Urinary bladder (tissue), 4 donors: ENCODE results near the gene TMEM141. TPM values are rescaled to one million over a fixed set of nuclear protein-coding genes. Genes with fewer than 3 reads are reported as not detected.
"Not testable (repeated sequence)": the region's sequence is repeated elsewhere in the genome, so short reads cannot be mapped to it uniquely, and the experiment has no call there.

Experiments used
- DNase-seq: peaks from one replicate; pipeline ENCODE4 v3.0.0-alpha.2; 2015; ENCODE audit errors: extremely low spot score
- H3K27ac ChIP-seq: one replicate; pipeline ENCODE4 v1.5.1; 2013; ENCODE audit warnings: low read depth, mild to moderate bottlenecking, moderate library complexity
- H3K36me3 ChIP-seq: one replicate; pipeline ENCODE4 v1.6.1; 2013; ENCODE audit warnings: mild to moderate bottlenecking, moderate library complexity; ENCODE audit not compliant: insufficient read depth
- H3K4me1 ChIP-seq: one replicate; pipeline ENCODE4 v1.6.1; 2013; ENCODE audit warnings: mild to moderate bottlenecking, moderate library complexity; ENCODE audit not compliant: insufficient read depth
- H3K4me3 ChIP-seq: one replicate; pipeline ENCODE4 v1.5.1; 2013; ENCODE audit warnings: low read depth, low read length
- WGBS: extraction: QIAGEN DNeasy Blood & Tissue Kit; methylation state at CpG from one replicate; pipeline ENCODE4 v1.1.7; 2013; 5-methylcytosine and 5-hydroxymethylcytosine counted together
- polyA plus RNA-seq: library from polyadenylated mRNA; stranded (reverse); fragments of 200-250 nt; gene quantifications from one replicate; pipeline ENCODE4 v1.2.3, GENCODE V29; 2013
- total RNA-seq: library from RNA; depleted of rRNA; stranded (reverse); fragments of >200 nt; gene quantifications from one replicate; pipeline ENCODE4 v1.2.3, GENCODE V29; 2014
- donor health status: healthy with polysubstance abuse.
- donor health status: healthy.

Gene TMEM141
- total and polyA plus RNA-seq, 2 donors = 29.4 to 83.2 TPM

- H3K4me1 ChIP-seq, DNase-seq, H3K4me3 ChIP-seq, H3K36me3 ChIP-seq, H3K27ac ChIP-seq: not testable (repeated sequence)
- 50% methylated on average over 27 of the region's 27 CpGs for WGBS
Measured at GRCh38 chr9:136788644-136789522, 2.3 kb upstream of the TMEM141 start.

- no peak overlapping the region for H3K27ac ChIP-seq
- no peak for DNase-seq
- WGBS = 65% methylated on average over 3 of the region's 3 CpGs
- no peaks in the 10 kb centered on the region for H3K36me3 ChIP-seq
- no peak overlapping the region for H3K4me3 ChIP-seq
- H3K4me1 ChIP-seq = no peaks in the 10 kb centered on the region
Measured at GRCh38 chr9:136789523-136789937, 1.6 kb upstream of the TMEM141 start.

DNA sequence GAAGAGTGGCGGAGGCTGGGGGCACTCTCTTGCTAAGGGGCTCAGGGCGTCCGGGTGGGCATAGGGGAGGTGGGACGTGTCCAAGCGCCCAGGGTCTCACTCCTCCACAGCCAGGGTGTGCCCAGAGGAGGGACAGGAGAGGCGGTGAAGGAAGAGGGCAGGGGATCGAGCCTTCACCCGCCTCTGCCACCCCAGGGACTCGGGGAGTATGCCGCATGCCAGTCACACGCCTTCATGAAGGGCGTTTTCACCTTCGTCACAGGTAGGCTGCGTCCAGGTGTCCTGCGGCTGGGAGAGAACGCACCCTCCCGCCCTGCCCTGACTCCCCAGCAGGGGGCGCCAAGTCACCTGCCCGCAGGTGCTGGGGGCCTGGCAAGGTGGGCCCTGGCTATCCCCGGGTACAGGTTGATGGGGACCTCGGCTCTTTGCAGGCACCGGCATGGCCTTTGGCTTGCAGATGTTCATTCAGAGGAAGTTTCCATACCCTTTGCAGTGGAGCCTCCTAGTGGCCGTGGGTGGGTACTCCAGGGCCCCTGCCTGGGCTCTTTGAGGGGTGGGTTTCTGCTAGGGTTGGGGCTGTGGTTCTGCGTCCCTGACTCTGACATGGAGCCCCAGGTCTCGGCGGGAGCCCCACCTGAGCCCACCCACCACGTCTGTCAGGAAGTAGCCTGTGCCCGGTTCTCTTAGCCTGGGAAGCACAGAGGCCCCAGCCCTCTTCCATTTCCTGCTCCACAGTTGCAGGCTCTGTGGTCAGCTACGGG lies 552 bp downstream of the TMEM141 start:
- H3K4me3 ChIP-seq = peak overlapping the region; percentile 65
- WGBS = 3% methylated on average over 29 of the region's 29 CpGs
- peak overlapping the region; percentile 93 for H3K27ac ChIP-seq
- no peaks in the 10 kb centered on the region for H3K36me3 ChIP-seq
- H3K4me1 ChIP-seq = no peaks in the 10 kb centered on the region
- DNase-seq = no peak

DNA sequence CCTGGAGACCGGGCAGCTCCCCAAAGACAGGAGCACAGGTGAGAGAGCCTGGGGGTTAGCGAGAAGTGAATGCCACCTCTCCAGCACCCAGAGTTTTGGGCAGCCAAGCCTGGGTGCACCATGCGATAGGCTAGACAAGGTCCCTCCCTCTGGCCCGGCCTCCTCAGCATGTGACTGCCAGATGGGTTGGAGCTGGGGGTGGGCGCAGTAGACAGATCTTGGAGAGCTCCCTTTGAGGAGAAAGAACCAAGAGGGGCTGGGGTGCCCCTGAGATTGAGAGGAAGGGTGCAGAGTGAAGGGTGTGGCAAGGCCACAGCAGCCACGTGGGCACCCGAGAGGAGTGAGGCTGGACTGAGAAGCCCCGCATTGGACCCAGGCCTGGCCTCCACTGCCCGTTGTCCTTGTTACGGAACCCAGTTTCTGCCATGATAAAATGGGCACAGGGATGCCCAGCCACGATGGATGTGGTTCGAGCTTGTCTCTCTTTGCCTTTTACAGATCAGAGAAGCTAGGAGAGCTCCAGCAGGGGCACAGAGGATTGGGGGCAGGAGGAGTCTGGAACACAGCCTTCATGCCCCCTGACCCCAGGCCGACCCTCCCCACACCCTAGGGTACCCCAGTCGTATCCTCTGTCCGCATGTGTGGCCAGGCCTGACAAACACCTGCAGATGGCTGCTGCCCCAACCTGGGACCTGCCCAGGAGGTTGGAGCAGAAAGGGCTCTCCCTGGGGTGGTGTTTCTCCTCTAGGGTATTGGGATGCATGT lies 1.4 kb downstream of the TMEM141 start:
- no peaks in the 10 kb centered on the region for H3K36me3 ChIP-seq
- no peak for DNase-seq
- no peaks in the 10 kb centered on the region for H3K4me1 ChIP-seq
- WGBS = 81% methylated on average over 15 of the region's 15 CpGs
- H3K27ac ChIP-seq = no peak overlapping the region
- H3K4me3 ChIP-seq = no peak overlapping the region

GRCh38 chr9:136793086-136793946 lies 2.2 kb downstream of the TMEM141 start:
- no peak for DNase-seq
- Histone ChIP-seq H3K4me1 (no peaks in the 10 kb centered on the region), H3K27ac (no peak overlapping the region), H3K36me3 (no peaks in the 10 kb centered on the region), H3K4me3 (no peak overlapping the region)
- WGBS = 76% methylated on average over 17 of the region's 17 CpGs

DNA sequence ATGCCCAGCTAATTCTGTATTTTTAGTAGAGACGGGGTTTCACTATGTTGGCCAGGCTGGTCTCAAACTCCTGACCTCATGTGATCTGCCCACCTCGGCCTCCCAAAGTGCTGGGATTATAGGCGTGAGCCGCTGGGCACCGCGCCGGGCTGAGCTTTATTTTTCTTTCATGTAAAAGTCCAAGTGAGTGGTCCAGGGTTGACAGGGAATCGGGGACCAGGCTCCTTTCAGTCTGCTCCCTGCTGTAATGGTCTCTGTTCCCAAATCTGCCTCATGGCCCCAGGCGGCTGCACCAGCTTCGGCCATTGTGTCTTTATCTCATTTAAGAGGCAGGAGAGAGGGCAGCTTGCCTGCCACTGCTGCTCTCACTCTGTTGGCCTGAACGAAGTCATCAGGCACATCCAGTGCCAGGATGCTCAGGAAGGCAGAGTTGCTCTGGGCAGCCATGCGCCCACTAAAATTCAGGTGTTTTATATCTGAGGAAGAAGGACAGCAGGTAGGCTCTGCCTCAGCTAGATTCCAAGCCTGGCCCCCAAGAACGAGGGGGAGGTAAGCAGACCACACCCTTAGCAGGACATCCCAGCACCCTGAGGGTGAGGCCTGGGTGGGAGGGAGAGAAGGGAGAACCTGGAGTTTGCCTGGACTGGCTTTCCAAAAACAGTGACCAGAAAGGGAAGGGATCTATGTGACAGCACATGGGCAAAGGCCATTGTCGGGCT lies 3.3 kb downstream of the TMEM141 start:
- Histone ChIP-seq H3K4me1 (no peaks in the 10 kb centered on the region), H3K36me3 (no peaks in the 10 kb centered on the region), H3K4me3 (no peak overlapping the region), H3K27ac (no peak overlapping the region)
- no peak for DNase-seq
- 86% methylated on average over 14 of the region's 14 CpGs for WGBS

DNA sequence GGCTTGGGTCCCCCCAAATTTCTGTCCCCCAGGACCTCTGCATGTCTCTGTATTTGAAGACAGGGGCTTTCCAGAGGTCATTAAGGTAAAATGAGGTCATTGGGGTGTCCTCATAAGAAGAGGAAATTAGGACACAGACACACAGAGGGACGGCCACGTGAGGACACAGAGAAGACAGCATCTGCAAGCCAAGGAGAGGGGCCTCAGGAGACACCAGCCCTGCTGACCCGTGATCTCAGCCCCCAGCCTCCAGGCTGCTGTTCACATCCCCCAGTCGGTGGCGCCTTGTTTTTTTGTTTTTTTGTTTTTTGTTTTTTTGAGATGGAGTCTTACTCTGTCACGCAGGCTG lies 3.8 kb downstream of the TMEM141 start:
- Histone ChIP-seq H3K36me3 (no peaks in the 10 kb centered on the region), H3K27ac (no peak overlapping the region), H3K4me3 (no peak overlapping the region), H3K4me1 (peaks cover under 1% of the 10 kb centered on the region)
- no peak for DNase-seq
- 79% methylated on average over 6 of the region's 6 CpGs for WGBS

GRCh38 chr9:136796238-136796774 lies 5.2 kb downstream of the TMEM141 start, which contains the start of gene CCDC183:
Gene CCDC183, plus strand, starts transcription at chr9:136796338. Its CDS starts 60 bp downstream, at chr9:136796398.
- Histone ChIP-seq H3K27ac (no peak within 1 kb of the TSS), H3K4me1 (peaks cover 1% of the 10 kb centered on the region), H3K36me3 (no peaks in the 10 kb centered on the region), H3K4me3 (no peak within 1 kb of the TSS)
- WGBS = 39% methylated on average over 5 of the region's 5 CpGs
- no peak for DNase-seq

DNA sequence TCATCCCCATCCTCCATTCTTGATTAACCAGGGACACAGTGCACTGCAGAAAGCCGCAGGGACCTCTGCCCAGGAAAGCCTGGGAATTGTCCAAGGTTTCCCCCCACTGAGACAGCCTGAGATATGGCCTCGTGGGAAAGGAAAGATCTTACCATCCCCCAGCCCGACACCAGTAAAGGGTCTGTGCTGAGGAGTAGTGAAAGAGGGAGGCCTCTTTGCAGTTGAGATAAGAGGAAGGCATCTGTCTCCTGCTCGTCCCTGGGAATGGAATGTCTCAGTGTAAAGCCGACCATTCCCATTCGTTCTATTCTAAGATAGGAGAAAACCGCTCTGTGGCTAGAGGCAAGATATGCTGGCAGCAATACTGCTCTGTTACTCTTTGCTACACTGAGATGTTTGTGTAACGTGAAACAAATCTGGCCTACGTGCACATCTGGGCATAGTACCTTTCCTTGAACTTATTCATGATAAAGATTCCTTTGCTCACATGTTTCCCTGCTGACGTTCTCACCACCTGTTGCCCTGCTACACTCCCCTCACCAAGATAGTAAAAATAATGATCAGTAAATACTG lies 5.7 kb downstream of the TMEM141 start:
- not testable (repeated sequence) for DNase-seq, H3K4me3 ChIP-seq, H3K27ac ChIP-seq, H3K4me1 ChIP-seq, H3K36me3 ChIP-seq
- 4% methylated on average over 10 of the region's 10 CpGs for WGBS

DNA sequence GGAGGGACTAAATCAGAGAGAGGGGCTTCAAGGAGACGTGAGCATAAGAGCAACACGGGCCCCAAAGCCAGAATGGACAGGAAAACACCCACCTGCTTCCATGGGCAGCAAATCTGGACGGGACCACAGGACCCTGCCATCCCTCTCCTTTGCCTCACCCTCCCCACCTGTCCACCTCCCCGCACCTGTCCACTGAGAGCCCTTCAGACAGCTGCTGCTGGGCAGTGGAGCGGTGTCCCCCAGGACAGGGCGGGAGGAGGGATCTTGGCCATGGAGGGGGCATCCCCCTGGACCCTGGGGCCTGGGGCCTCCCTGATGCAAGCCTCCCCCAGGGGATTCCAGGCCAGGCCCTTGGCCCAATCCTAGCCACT lies 7.5 kb downstream of the TMEM141 start:
- Histone ChIP-seq H3K27ac (no peak overlapping the region), H3K36me3 (no peaks in the 10 kb centered on the region), H3K4me1 (peaks cover 1% of the 10 kb centered on the region), H3K4me3 (no peak overlapping the region)
- WGBS = 83% methylated on average over 6 of the region's 6 CpGs
- no peak for DNase-seq

GRCh38 chr9:136799079-136799853 lies 8.1 kb downstream of the TMEM141 start:
- H3K4me3 ChIP-seq = peak overlapping the region; percentile 24
- peak overlapping the region; percentile 48 for H3K27ac ChIP-seq
- no peak for DNase-seq
- WGBS = 27% methylated on average over 35 of the region's 35 CpGs
- H3K4me1 ChIP-seq = peaks cover 1% of the 10 kb centered on the region
- H3K36me3 ChIP-seq = no peaks in the 10 kb centered on the region
